Body of pancreas (tissue), 4 donors: ENCODE data around the gene SPRYD4.

ENCODE experiments used
- CTCF ChIP-seq, 7 experiments: fragments of 450-650 bp in 4 of 7; fragments of 200-600 bp in 3 of 7; sonication (generic) in 3 of 7; IDR thresholded peaks; one replicate each; pipeline ENCODE4 v1.5.1; 2016 to 2019; ENCODE audit warnings: antibody characterized with exemption in 7 of 7
- POLR2A ChIP-seq, 3 donors: fragments of 450-650 bp; IDR thresholded peaks; one replicate each; pipeline ENCODE4 v1.6.1; 2016; ENCODE audit warnings: antibody characterized with exemption in 3 of 3, mild to moderate bottlenecking in 2 of 3

- TF ChIP-seq CTCF (IDR thresholded peaks at IDR 0.05), result no peak
- TF ChIP-seq POLR2A (IDR thresholded peaks at IDR 0.05), result no peak
Measured at GRCh38 chr12:56520506-56520905, 52.1 kb downstream of the SPRYD4 start.
